ENCODE measurements around the gene LUZP1.

LUZP1 gene

GRCh38 chr1:23080885-23081284 lies 87.8 kb downstream of the LUZP1 start:
- no peak for DNase-seq

GRCh38 chr1:23079025-23079424 lies 89.6 kb downstream of the LUZP1 start:
- no peak for DNase-seq

- no peak for DNase-seq
Observed at GRCh38 chr1:23074012-23074411, 94.6 kb downstream of the LUZP1 start.

- no peak for DNase-seq
Observed at GRCh38 chr1:23069675-23070074, 99.0 kb downstream of the LUZP1 start.

- no peak for DNase-seq
Observed at GRCh38 chr1:23069149-23069548, 99.5 kb downstream of the LUZP1 start.

- no peak for DNase-seq
Observed at GRCh38 chr1:23066075-23066474, 102.6 kb downstream of the LUZP1 start.

GRCh38 chr1:23065385-23065784 lies 103.3 kb downstream of the LUZP1 start:
- no peak for DNase-seq

- no peak for DNase-seq
Observed at GRCh38 chr1:23062271-23062670, 106.4 kb downstream of the LUZP1 start.

- no peak for DNase-seq
Observed at GRCh38 chr1:23057301-23057700, 111.4 kb downstream of the LUZP1 start.

- no peak for DNase-seq
Observed at GRCh38 chr1:23051290-23051909, 117.3 kb downstream of the LUZP1 start.

GRCh38 chr1:23050201-23050600 lies 118.5 kb downstream of the LUZP1 start:
- no peak for DNase-seq

GRCh38 chr1:23044035-23044434 lies 124.6 kb downstream of the LUZP1 start:
- no peak for DNase-seq

- no peak for DNase-seq
Observed at GRCh38 chr1:23040509-23040908, 128.1 kb downstream of the LUZP1 start.

- DNase-seq = no peak
Observed at GRCh38 chr1:23039308-23039826, 129.3 kb downstream of the LUZP1 start.

- DNase-seq = no peak
Observed at GRCh38 chr1:23037081-23037740, 131.4 kb downstream of the LUZP1 start.

- no peak for DNase-seq
Observed at GRCh38 chr1:23035823-23036452, 132.7 kb downstream of the LUZP1 start.
